ENCODE measurements around the gene METAP1D. TPM values are rescaled to one million over a fixed set of nuclear protein-coding genes. Genes with fewer than 3 reads are reported as not detected.

Gene METAP1D
- total RNA-seq, 1 experiment from 2014 or later: 20.7 TPM

GRCh38 chr2:172095905-172096625 is 96.3 kb downstream of the METAP1D start:
- Histone ChIP-seq H3K9ac (ENCODE audit: low read length) (peak overlapping the region; percentile 75), H3K27ac (ENCODE audit: low read length) (no peak overlapping the region), H2AFZ (ENCODE audit: low read length) (peak overlapping the region; percentile 88), H3K4me3 (ENCODE audit: low read length) (peak overlapping the region; percentile 66), H4K20me1 (ENCODE audit: insufficient read depth, low read depth, low read length) (no peaks in the 10 kb centered on the region), H3K36me3 (ENCODE audit: insufficient read depth, low read length) (no peaks in the 10 kb centered on the region), H3K4me2 (ENCODE audit: low read depth, low read length, poor library complexity, severe bottlenecking) (peak overlapping the region; percentile 91), H3K9me3 (ENCODE audit: low read length) (no peaks in the 10 kb centered on the region), H3K79me2 (ENCODE audit: low read length) (no peaks in the 10 kb centered on the region), H3K4me1 (ENCODE audit: low read length) (peaks cover 59% of the 10 kb centered on the region), H3K27me3 (ENCODE audit: low read length) (no peaks in the 10 kb centered on the region), H3K9me2 (replicated peaks; ENCODE audit: insufficient read depth, low read length) (no peaks in the 10 kb centered on the region)
- no peak for DNase-seq

- Histone ChIP-seq H3K4me1 (ENCODE audit: low read length) (peaks cover 68% of the 10 kb centered on the region), H3K27ac (ENCODE audit: low read length) (no peak overlapping the region), H3K27me3 (ENCODE audit: low read length) (no peaks in the 10 kb centered on the region), H4K20me1 (ENCODE audit: insufficient read depth, low read depth, low read length) (no peaks in the 10 kb centered on the region), H3K79me2 (ENCODE audit: low read length) (no peaks in the 10 kb centered on the region), H3K4me3 (ENCODE audit: low read length) (peak overlapping the region; percentile 66), H3K4me2 (ENCODE audit: low read depth, low read length, poor library complexity, severe bottlenecking) (peak overlapping the region; percentile 91), H3K9ac (ENCODE audit: low read length) (peak overlapping the region; percentile 53), H2AFZ (ENCODE audit: low read length) (peak overlapping the region; percentile 81; the same call in 1 of the 2 replicates), H3K9me2 (replicated peaks; ENCODE audit: insufficient read depth, low read length) (no peaks in the 10 kb centered on the region), H3K36me3 (ENCODE audit: insufficient read depth, low read length) (no peaks in the 10 kb centered on the region), H3K9me3 (ENCODE audit: low read length) (no peaks in the 10 kb centered on the region)
- peak; percentile 51 for DNase-seq
Measured at GRCh38 chr2:172096626-172097547, 97.1 kb downstream of the METAP1D start.

GRCh38 chr2:172097557-172098131 is 97.9 kb downstream of the METAP1D start:
- H3K27me3 ChIP-seq (ENCODE audit: low read length): no peaks in the 10 kb centered on the region
- no peaks in the 10 kb centered on the region for H3K9me3 ChIP-seq (ENCODE audit: low read length)
- H3K4me3 ChIP-seq (ENCODE audit: low read length): peak overlapping the region; percentile 66; the same call in 1 of the 2 replicates
- H4K20me1 ChIP-seq (ENCODE audit: insufficient read depth, low read depth, low read length): no peaks in the 10 kb centered on the region
- H3K27ac ChIP-seq (ENCODE audit: low read length): no peak overlapping the region
- H2AFZ ChIP-seq (ENCODE audit: low read length): no peak overlapping the region
- H3K4me1 ChIP-seq (ENCODE audit: low read length): peaks cover 72% of the 10 kb centered on the region
- H3K79me2 ChIP-seq (ENCODE audit: low read length): no peaks in the 10 kb centered on the region
- H3K4me2 ChIP-seq (ENCODE audit: low read depth, low read length, poor library complexity, severe bottlenecking): peak overlapping the region; percentile 91
- DNase-seq: no peak
- H3K9me2 ChIP-seq (replicated peaks; ENCODE audit: insufficient read depth, low read length): no peaks in the 10 kb centered on the region
- H3K36me3 ChIP-seq (ENCODE audit: insufficient read depth, low read length): no peaks in the 10 kb centered on the region
- peak overlapping the region; percentile 53; the same call in 1 of the 2 replicates for H3K9ac ChIP-seq (ENCODE audit: low read length)

GRCh38 chr2:172098287-172098649 is 98.5 kb downstream of the METAP1D start:
- no peak overlapping the region for H3K9ac ChIP-seq (ENCODE audit: low read length)
- H3K4me2 ChIP-seq (ENCODE audit: low read depth, low read length, poor library complexity, severe bottlenecking): peak overlapping the region; percentile 93
- H3K9me2 ChIP-seq (replicated peaks; ENCODE audit: insufficient read depth, low read length): no peaks in the 10 kb centered on the region
- no peak overlapping the region for H2AFZ ChIP-seq (ENCODE audit: low read length)
- no peaks in the 10 kb centered on the region for H3K79me2 ChIP-seq (ENCODE audit: low read length)
- no peak overlapping the region for H3K27ac ChIP-seq (ENCODE audit: low read length)
- DNase-seq: peak; percentile 45
- no peaks in the 10 kb centered on the region for H3K36me3 ChIP-seq (ENCODE audit: insufficient read depth, low read length)
- H3K27me3 ChIP-seq (ENCODE audit: low read length): no peaks in the 10 kb centered on the region
- peaks cover 74% of the 10 kb centered on the region for H3K4me1 ChIP-seq (ENCODE audit: low read length)
- no peaks in the 10 kb centered on the region for H4K20me1 ChIP-seq (ENCODE audit: insufficient read depth, low read depth, low read length)
- no peak overlapping the region for H3K4me3 ChIP-seq (ENCODE audit: low read length)
- H3K9me3 ChIP-seq (ENCODE audit: low read length): no peaks in the 10 kb centered on the region

GRCh38 chr2:172098650-172099471 is 99.1 kb downstream of the METAP1D start:
- H3K9me3 ChIP-seq (ENCODE audit: low read length): no peaks in the 10 kb centered on the region
- peak overlapping the region; percentile 35 for H2AFZ ChIP-seq (ENCODE audit: low read length)
- no peaks in the 10 kb centered on the region for H3K9me2 ChIP-seq (replicated peaks; ENCODE audit: insufficient read depth, low read length)
- H3K27ac ChIP-seq (ENCODE audit: low read length): no peak overlapping the region
- DNase-seq: peak; percentile 69
- H3K4me1 ChIP-seq (ENCODE audit: low read length): peaks cover 78% of the 10 kb centered on the region
- peak overlapping the region; percentile 93 for H3K4me2 ChIP-seq (ENCODE audit: low read depth, low read length, poor library complexity, severe bottlenecking)
- no peaks in the 10 kb centered on the region for H3K36me3 ChIP-seq (ENCODE audit: insufficient read depth, low read length)
- peak overlapping the region; percentile 63 for H3K9ac ChIP-seq (ENCODE audit: low read length)
- peak overlapping the region; percentile 76 for H3K4me3 ChIP-seq (ENCODE audit: low read length)
- H4K20me1 ChIP-seq (ENCODE audit: insufficient read depth, low read depth, low read length): no peaks in the 10 kb centered on the region
- no peaks in the 10 kb centered on the region for H3K79me2 ChIP-seq (ENCODE audit: low read length)
- no peaks in the 10 kb centered on the region for H3K27me3 ChIP-seq (ENCODE audit: low read length)

GRCh38 chr2:172099472-172100079 is 99.8 kb downstream of the METAP1D start:
- Histone ChIP-seq H3K4me1 (ENCODE audit: low read length) (peaks cover 76% of the 10 kb centered on the region), H3K79me2 (ENCODE audit: low read length) (no peaks in the 10 kb centered on the region), H3K9me2 (replicated peaks; ENCODE audit: insufficient read depth, low read length) (no peaks in the 10 kb centered on the region), H3K4me2 (ENCODE audit: low read depth, low read length, poor library complexity, severe bottlenecking) (peak overlapping the region; percentile 93), H3K9me3 (ENCODE audit: low read length) (no peaks in the 10 kb centered on the region), H3K27me3 (ENCODE audit: low read length) (no peaks in the 10 kb centered on the region), H3K36me3 (ENCODE audit: insufficient read depth, low read length) (no peaks in the 10 kb centered on the region), H3K9ac (ENCODE audit: low read length) (peak overlapping the region; percentile 63), H3K4me3 (ENCODE audit: low read length) (peak overlapping the region; percentile 76), H3K27ac (ENCODE audit: low read length) (no peak overlapping the region), H2AFZ (ENCODE audit: low read length) (peak overlapping the region; percentile 35; the same call in 1 of the 2 replicates), H4K20me1 (ENCODE audit: insufficient read depth, low read depth, low read length) (no peaks in the 10 kb centered on the region)
- DNase-seq: no peak

GRCh38 chr2:172100080-172100934 is 100.6 kb downstream of the METAP1D start:
- DNase-seq: peak; percentile 46
- H3K9me2 ChIP-seq (replicated peaks; ENCODE audit: insufficient read depth, low read length): no peaks in the 10 kb centered on the region
- no peaks in the 10 kb centered on the region for H3K79me2 ChIP-seq (ENCODE audit: low read length)
- peak overlapping the region; percentile 35 for H2AFZ ChIP-seq (ENCODE audit: low read length)
- H3K27ac ChIP-seq (ENCODE audit: low read length): no peak overlapping the region
- no peaks in the 10 kb centered on the region for H3K9me3 ChIP-seq (ENCODE audit: low read length)
- peak overlapping the region; percentile 93 for H3K4me2 ChIP-seq (ENCODE audit: low read depth, low read length, poor library complexity, severe bottlenecking)
- H3K9ac ChIP-seq (ENCODE audit: low read length): peak overlapping the region; percentile 63
- H3K27me3 ChIP-seq (ENCODE audit: low read length): no peaks in the 10 kb centered on the region
- peak overlapping the region; percentile 76 for H3K4me3 ChIP-seq (ENCODE audit: low read length)
- no peaks in the 10 kb centered on the region for H4K20me1 ChIP-seq (ENCODE audit: insufficient read depth, low read depth, low read length)
- H3K4me1 ChIP-seq (ENCODE audit: low read length): peaks cover 69% of the 10 kb centered on the region
- H3K36me3 ChIP-seq (ENCODE audit: insufficient read depth, low read length): no peaks in the 10 kb centered on the region

Data from Karpas-422 (cell line).